ENCODE data around the gene SHMT1. TPM values are rescaled to one million over a fixed set of nuclear protein-coding genes. Genes with fewer than 3 reads are reported as not detected.

SHMT1 gene
- total and polyA plus RNA-seq, 2 of the 4 experiments (the other 2 are of a cell fraction): 7.5 to 8.1 TPM

- Histone ChIP-seq H4K8ac (ENCODE audit: low read depth in 2 of 2, low read length in 2 of 2) (peak within 1 kb of the TSS; percentile 82 to 94), H2AFZ (replicated peaks; ENCODE audit: low read length, poor library complexity) (peak within 1 kb of the TSS; percentile 96), H3K9me1 (ENCODE audit: insufficient read depth, low read length) (peaks cover 23% of the 10 kb centered on the region), H3K14ac (replicated peaks; ENCODE audit: low read depth, low read length) (peak within 1 kb of the TSS; percentile 90), H3K27me3 (ENCODE audit: control insufficient read depth, insufficient read depth, low read length) (no peaks in the 10 kb centered on the region), H3K23ac (ENCODE audit: low read depth, low read length) (peak within 1 kb of the TSS; percentile 73), H3K27ac (ENCODE audit: insufficient read depth, low read length) (peak within 1 kb of the TSS; percentile 83), H2AK5ac (ENCODE audit: low read depth, low read length) (peak within 1 kb of the TSS; percentile 80), H3K4me3 (ENCODE audit: insufficient read depth, low read depth, low read length) (peak within 1 kb of the TSS; percentile 88), H2BK15ac (ENCODE audit: low read depth, low read length) (no peak within 1 kb of the TSS), H4K5ac (ENCODE audit: low read depth, low read length) (peak within 1 kb of the TSS; percentile 80), H3K4me1 (ENCODE audit: control insufficient read depth, insufficient read depth, low read length) (peaks cover 10% of the 10 kb centered on the region), H3K9me3 (ENCODE audit: control insufficient read depth, insufficient read depth, low read length) (no peaks in the 10 kb centered on the region), H4K20me1 (ENCODE audit: insufficient read depth, low read length) (peaks cover 43% of the 10 kb centered on the region), H3K36me3 (ENCODE audit: control insufficient read depth, insufficient read depth, low read length) (peaks cover 25% of the 10 kb centered on the region), H3K56ac (ENCODE audit: extremely low read depth, insufficient read depth, low read length) (peak within 1 kb of the TSS; percentile 60), H2BK20ac (ENCODE audit: low read depth, low read length) (no peak within 1 kb of the TSS), H2BK5ac (ENCODE audit: low read depth, low read length, poor library complexity, severe bottlenecking) (peak within 1 kb of the TSS; percentile 67), H2AK9ac (replicated peaks; ENCODE audit: low read depth, low read length, poor library complexity) (peak within 1 kb of the TSS; percentile 85), H3K4ac (ENCODE audit: low read depth, low read length) (peak within 1 kb of the TSS; percentile 83), H3K18ac (ENCODE audit: low read depth, low read length) (no peak within 1 kb of the TSS), H3K9ac (ENCODE audit: low read depth, low read length) (peak within 1 kb of the TSS; percentile 83), H2BK120ac (ENCODE audit: low read depth, low read length) (peak within 1 kb of the TSS; percentile 7; the same call in 1 of the 2 replicates), H3K4me2 (ENCODE audit: low read depth, low read length) (peak within 1 kb of the TSS; percentile 89), H4K91ac (ENCODE audit: insufficient read depth, low read depth, low read length) (peak within 1 kb of the TSS; percentile 77), H3K79me1 (ENCODE audit: low read depth in 1 of 2, low read length in 2 of 2) (peaks cover 32 to 91% of the 10 kb centered on the region in 2 experiments)
- intact Hi-C loops (cut with micrococcal nuclease) (no loop called here), dilution Hi-C loops (cut with HindIII; ENCODE audit: low sequenced_read_pairs, unreplicated experiment) (no loop called here), in situ Hi-C loops (cut with MboI; ENCODE audit: low sequenced_read_pairs) (no loop called here)
- ChIA-PET CTCF (no interaction called here), POLR2A (ENCODE audit: unreplicated experiment) (no interaction called here)
- TF ChIP-seq SMC3 (IDR thresholded peaks at IDR 0.05; ENCODE audit: low read depth, low read length) (no peak), BHLHE40 (IDR thresholded peaks at IDR 0.05; ENCODE audit: low read depth, low read length) (peak; percentile 93), FOS (IDR thresholded peaks at IDR 0.05; ENCODE audit: low read depth, low read length) (peak; percentile 83; the same call in 1 of the 2 replicates), USF2 (IDR thresholded peaks at IDR 0.05; ENCODE audit: low read depth, low read length) (peak; percentile 99), CEBPB (IDR thresholded peaks at IDR 0.05; ENCODE audit: low read depth, low read length) (0 out of 2 replicates have a peak, but pooled peaks have one; percentile 45), RAD21 (IDR thresholded peaks at IDR 0.05; ENCODE audit: low read length) (no peak), ELK1 (IDR thresholded peaks at IDR 0.05; ENCODE audit: borderline replicate concordance, low read depth, low read length) (no peak), POLR2A (IDR thresholded peaks at IDR 0.05; ENCODE audit: low read depth, low read length) (peak; percentile 90), MXI1 (IDR thresholded peaks at IDR 0.05; ENCODE audit: borderline replicate concordance, low read depth, low read length) (no peak; the same call in 1 of the 2 replicates), MAZ (IDR thresholded peaks at IDR 0.05; ENCODE audit: borderline replicate concordance, low read depth, low read length) (peak; percentile 64; the same call in 1 of the 2 replicates)
- BruUV-seq (replicated peaks): no TSS peak
- WGBS, 2 experiments (ENCODE audit: extremely low coverage in 2 of 2, insufficient read length in 1 of 2): 0% methylated on average over 48 of the region's 78 CpGs; no CpG with 5 or more reads in 1 of the 2 experiments
- DNase-seq (peak; percentile 98), ATAC-seq (ENCODE audit: low read depth) (peak; percentile 97)
These were observed 48.4 kb downstream of the SHMT1 start, which contains the start of the genes SMCR8 and TOP3A for GRCh38 chr17:18314731-18315561. Gene SMCR8 (plus strand): TSS chr17:18315293. CDS start chr17:18315790, 497 bp downstream. Gene TOP3A (minus strand): TSS chr17:18314994. CDS start chr17:18314778, 216 bp downstream.

Measured in IMR-90 (cell line).